Measurements from ENCODE around the gene NT5E. TPM values are rescaled to one million over a fixed set of nuclear protein-coding genes. Genes with fewer than 3 reads are reported as not detected.

NT5E gene
- total RNA-seq: 49.2 and 186 TPM in 2 replicates

DNA sequence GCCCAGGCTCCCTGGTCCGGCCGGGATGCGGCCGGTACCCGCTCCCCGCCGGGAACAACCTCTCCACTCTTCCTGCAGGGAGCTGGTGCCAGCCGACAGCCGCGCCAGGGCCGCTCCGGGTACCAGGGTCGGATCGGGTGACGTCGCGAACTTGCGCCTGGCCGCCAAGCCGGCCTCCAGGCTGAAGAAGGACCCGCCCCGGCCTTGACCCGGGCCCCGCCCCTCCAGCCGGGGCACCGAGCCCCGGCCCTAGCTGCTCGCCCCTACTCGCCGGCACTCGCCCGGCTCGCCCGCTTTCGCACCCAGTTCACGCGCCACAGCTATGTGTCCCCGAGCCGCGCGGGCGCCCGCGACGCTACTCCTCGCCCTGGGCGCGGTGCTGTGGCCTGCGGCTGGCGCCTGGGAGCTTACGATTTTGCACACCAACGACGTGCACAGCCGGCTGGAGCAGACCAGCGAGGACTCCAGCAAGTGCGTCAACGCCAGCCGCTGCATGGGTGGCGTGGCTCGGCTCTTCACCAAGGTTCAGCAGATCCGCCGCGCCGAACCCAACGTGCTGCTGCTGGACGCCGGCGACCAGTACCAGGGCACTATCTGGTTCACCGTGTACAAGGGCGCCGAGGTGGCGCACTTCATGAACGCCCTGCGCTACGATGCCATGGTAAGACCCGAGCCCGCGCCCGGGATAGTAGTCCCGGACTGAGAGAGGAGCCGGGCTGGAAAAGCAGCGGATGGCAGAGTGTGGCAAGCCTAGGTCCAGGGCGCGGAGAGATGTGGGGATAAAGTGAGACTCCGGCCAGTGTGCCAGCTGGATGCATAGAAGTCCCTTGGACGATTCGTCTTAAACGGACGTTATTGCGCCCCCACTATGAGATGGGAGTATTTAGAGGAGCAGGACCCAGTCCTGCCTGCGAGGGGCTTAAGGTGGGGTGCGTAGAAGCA is at the start of gene NT5E:
Gene NT5E (plus strand): TSS at position 266 of the 942 bp plus-strand sequence. CDS start 57 bp downstream, at position 323.

Other genes starting within 250 kb of the NT5E start
- 60.0 and 60.8 TPM in 2 replicates for gene SNX14, start 143.8 kb downstream of the NT5E start, total RNA-seq
- gene SYNCRIP, start 192.8 kb downstream of the NT5E start, total RNA-seq: 30.9 and 56.2 TPM in 2 replicates

Measured in mesangial cell (primary cell).